Keratinocyte (primary cell): ENCODE measurements around the gene PTPRN2. TPM values are rescaled to one million over a fixed set of nuclear protein-coding genes. Genes with fewer than 3 reads are reported as not detected.

Source experiments
- DNase-seq: peaks from one replicate; pipeline ENCODE4 v3.0.0-alpha.2; 2011; ENCODE audit warnings: low read depth, missing footprints, low spot score
- FAIRE-seq: peaks from 2 replicates; lab custom pipeline; 2011; peaks lifted over from hg19 to GRCh38; lab: Jason Lieb, UNC
- H2AFZ ChIP-seq: 2 replicates; pipeline ENCODE4 v1.6.0; 2012; ENCODE audit warnings: low read length, control low read depth, inconsistent platforms; ENCODE audit not compliant: control insufficient read depth
- H3K27ac ChIP-seq: 2 replicates; pipeline ENCODE4 v1.5.1; 2011; ENCODE audit warnings: low read length; ENCODE audit not compliant: control insufficient read depth, insufficient read depth
- H3K27me3 ChIP-seq: 3 replicates; pipeline ENCODE4 v1.6.0; 2011; ENCODE audit warnings: low read length; ENCODE audit not compliant: control insufficient read depth, insufficient read depth; ENCODE audit errors: extremely low read depth
- H3K36me3 ChIP-seq, 2 experiments: 2 replicates in 1 of 2; 3 replicates in 1 of 2; pipeline ENCODE4 v1.5.1; 2011; ENCODE audit warnings: low read length in 2 of 2, mild to moderate bottlenecking in 1 of 2; ENCODE audit not compliant: control insufficient read depth in 2 of 2, insufficient read depth in 2 of 2; ENCODE audit errors: extremely low read depth in 1 of 2
- H3K4me1 ChIP-seq: 3 replicates; pipeline ENCODE4 v1.5.1; 2011; ENCODE audit warnings: low read length; ENCODE audit not compliant: control insufficient read depth, insufficient read depth; ENCODE audit errors: extremely low read depth
- H3K4me2 ChIP-seq: 3 replicates; pipeline ENCODE4 v1.6.0; 2011; ENCODE audit warnings: low read depth, low read length; ENCODE audit not compliant: control insufficient read depth, insufficient read depth; ENCODE audit errors: extremely low read depth
- H3K4me3 ChIP-seq, 3 experiments: fragments of 200-600 bp in 1 of 3; sonication (generic) in 1 of 3; 2 replicates in 2 of 3; 3 replicates in 1 of 3; pipeline ENCODE4 v1.5.1; 2011 to 2016; ENCODE audit warnings: low read length in 3 of 3, mild to moderate bottlenecking in 3 of 3, control low read depth in 2 of 3, inconsistent platforms in 1 of 3, low read depth in 1 of 3, mixed read lengths in 1 of 3, mixed run types in 1 of 3, moderate library complexity in 1 of 3; ENCODE audit not compliant: control insufficient read depth in 2 of 3, insufficient read depth in 2 of 3; ENCODE audit errors: extremely low read depth in 1 of 3
- H3K79me2 ChIP-seq: 2 replicates; pipeline ENCODE4 v1.6.0; 2012; ENCODE audit warnings: low read length; ENCODE audit not compliant: control insufficient read depth, insufficient read depth
- H3K9ac ChIP-seq: 3 replicates; pipeline ENCODE4 v1.6.0; 2011; ENCODE audit warnings: low read length; ENCODE audit not compliant: control insufficient read depth, insufficient read depth; ENCODE audit errors: extremely low read depth
- H3K9me1 ChIP-seq: 3 replicates; pipeline ENCODE4 v1.6.0; 2011; ENCODE audit warnings: low read length; ENCODE audit not compliant: control insufficient read depth, insufficient read depth; ENCODE audit errors: extremely low read depth
- H3K9me3 ChIP-seq: 2 replicates; pipeline ENCODE4 v1.5.1; 2012; ENCODE audit warnings: low read depth, low read length; ENCODE audit not compliant: control insufficient read depth
- H4K20me1 ChIP-seq: 3 replicates; pipeline ENCODE4 v1.6.0; 2011; ENCODE audit warnings: low read length; ENCODE audit not compliant: control insufficient read depth, insufficient read depth; ENCODE audit errors: extremely low read depth
- EZH2 ChIP-seq: IDR thresholded peaks from one replicate; pipeline ENCODE4 v1.6.1; 2012; ENCODE audit warnings: inconsistent platforms, mild to moderate bottlenecking, low read length, moderate library complexity
- dilution Hi-C: fragments of 300-500 bp; cut with MboI; formaldehyde crosslinking; loops from one replicate; pipeline ENCODE4 v1.7.0; 2020; ENCODE audit warnings: low sequenced_read_pairs; ENCODE audit not compliant: extremely low pct_ligation_motif_present
- polyA plus RNA-seq, 5 experiments: library from polyadenylated mRNA; depleted of rRNA in 3 of 5; stranded (reverse) in 3 of 5; stranded (forward) in 1 of 5; unstranded in 1 of 5; fragments of >200 nt; gene quantifications; 1 replicate in 1 of 5; 2 replicates in 3 of 5; 3 replicates in 1 of 5; pipeline versions ENCODE4 v1.2.1 to v1.2.3, GENCODE V29; 2011 to 2012; ENCODE audit warnings: missing spikeins in 2 of 5, low read depth in 1 of 5, low replicate concordance in 1 of 5
- TF ChIP-seq, protein P1 (sequence below), 3 experiments: IDR thresholded peaks in 1 of 3; conservative IDR thresholded peaks in 1 of 3; optimal IDR thresholded peaks in 1 of 3; 2 replicates in 2 of 3; 3 replicates in 1 of 3; pipeline versions ENCODE3 to v1.5.1; 2011; ENCODE audit warnings: low read length in 3 of 3, mild to moderate bottlenecking in 3 of 3, moderate library complexity in 2 of 3, control low read depth in 1 of 3, inconsistent platforms in 1 of 3; ENCODE audit not compliant: insufficient read depth in 2 of 3; ENCODE audit errors: extremely low read depth in 1 of 3

The PTPRN2 gene
- polyA plus RNA-seq, 1 donor (not counting 4 experiments of a cell fraction or from before 2014, with no cell fraction given) = not detected

DNA sequence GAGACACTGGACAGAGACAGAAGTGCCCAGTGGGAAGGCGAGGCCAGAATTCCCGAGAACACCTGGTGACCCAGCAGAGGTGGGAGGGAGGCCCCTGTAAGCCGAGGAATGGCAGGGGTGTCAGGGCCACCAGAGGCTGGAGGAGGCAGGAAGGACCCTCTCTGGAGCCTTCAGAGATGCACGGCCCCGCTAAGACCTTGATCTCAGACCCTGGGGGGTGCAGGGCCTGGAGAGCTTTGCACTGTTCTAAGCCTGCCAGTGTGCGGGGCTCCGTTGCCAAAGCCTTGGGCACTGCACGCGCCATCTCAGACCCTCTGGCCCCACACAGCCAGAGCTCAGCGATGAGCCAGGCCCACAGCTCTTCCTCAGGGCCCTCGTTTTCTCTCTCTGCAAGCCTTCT, 557.1 kb downstream of the PTPRN2 start:
- H3K9me1 ChIP-seq = no peaks in the 10 kb centered on the region
- H4K20me1 ChIP-seq = no peaks in the 10 kb centered on the region
- no peak for FAIRE-seq
- H3K27me3 ChIP-seq = no peaks in the 10 kb centered on the region
- no peaks in the 10 kb centered on the region for H3K36me3 ChIP-seq
- no peaks in the 10 kb centered on the region for H3K4me1 ChIP-seq
- TF ChIP-seq EZH2 = no peak
- TF ChIP-seq, protein P1, sequence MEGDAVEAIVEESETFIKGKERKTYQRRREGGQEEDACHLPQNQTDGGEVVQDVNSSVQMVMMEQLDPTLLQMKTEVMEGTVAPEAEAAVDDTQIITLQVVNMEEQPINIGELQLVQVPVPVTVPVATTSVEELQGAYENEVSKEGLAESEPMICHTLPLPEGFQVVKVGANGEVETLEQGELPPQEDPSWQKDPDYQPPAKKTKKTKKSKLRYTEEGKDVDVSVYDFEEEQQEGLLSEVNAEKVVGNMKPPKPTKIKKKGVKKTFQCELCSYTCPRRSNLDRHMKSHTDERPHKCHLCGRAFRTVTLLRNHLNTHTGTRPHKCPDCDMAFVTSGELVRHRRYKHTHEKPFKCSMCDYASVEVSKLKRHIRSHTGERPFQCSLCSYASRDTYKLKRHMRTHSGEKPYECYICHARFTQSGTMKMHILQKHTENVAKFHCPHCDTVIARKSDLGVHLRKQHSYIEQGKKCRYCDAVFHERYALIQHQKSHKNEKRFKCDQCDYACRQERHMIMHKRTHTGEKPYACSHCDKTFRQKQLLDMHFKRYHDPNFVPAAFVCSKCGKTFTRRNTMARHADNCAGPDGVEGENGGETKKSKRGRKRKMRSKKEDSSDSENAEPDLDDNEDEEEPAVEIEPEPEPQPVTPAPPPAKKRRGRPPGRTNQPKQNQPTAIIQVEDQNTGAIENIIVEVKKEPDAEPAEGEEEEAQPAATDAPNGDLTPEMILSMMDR (optimal IDR thresholded peaks at IDR 0.05 in 1 of 3, IDR thresholded peaks at IDR 0.05 in 1 of 3, conservative IDR thresholded peaks at IDR 0.05 in 1 of 3; ENCODE audit: extremely low read depth in 1 of 3, insufficient read depth in 2 of 3, low read length in 3 of 3) = no peak
- H3K79me2 ChIP-seq = no peaks in the 10 kb centered on the region
- H3K4me3 ChIP-seq = no peak overlapping the region
- no peak overlapping the region for H2AFZ ChIP-seq
- DNase-seq = no peak
- no peak overlapping the region for H3K27ac ChIP-seq
- H3K9ac ChIP-seq = no peak overlapping the region
- dilution Hi-C loops = no loop called here
- H3K4me2 ChIP-seq = no peak overlapping the region
- H3K9me3 ChIP-seq = peaks cover 11% of the 10 kb centered on the region

DNA sequence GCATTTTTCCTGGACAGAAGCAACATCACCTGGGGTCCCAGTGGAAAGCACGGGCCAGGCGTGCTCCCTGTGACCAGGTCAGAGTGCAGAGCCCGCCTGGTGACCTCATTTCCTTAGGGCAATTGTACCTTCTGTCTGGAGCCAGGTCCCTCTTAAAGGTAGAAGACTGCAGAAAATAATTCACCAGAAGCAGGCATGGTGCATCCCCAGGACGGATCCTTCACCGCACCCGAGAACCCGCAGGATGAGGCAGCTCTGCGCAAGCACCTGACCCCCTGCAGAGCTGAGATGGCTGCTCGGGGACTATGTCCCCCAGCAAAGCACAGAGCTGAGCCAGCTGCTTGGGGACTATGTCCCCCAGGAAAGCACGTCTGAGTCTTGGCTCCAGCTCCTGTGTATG, 557.6 kb downstream of the PTPRN2 start:
- H3K4me3 ChIP-seq = no peak overlapping the region
- no peak overlapping the region for H3K4me2 ChIP-seq
- TF ChIP-seq, protein P1 (optimal IDR thresholded peaks at IDR 0.05 in 1 of 3, IDR thresholded peaks at IDR 0.05 in 1 of 3, conservative IDR thresholded peaks at IDR 0.05 in 1 of 3; ENCODE audit: extremely low read depth in 1 of 3, insufficient read depth in 2 of 3, low read length in 3 of 3) = no peak
- no peak for TF ChIP-seq EZH2
- H3K36me3 ChIP-seq = no peaks in the 10 kb centered on the region
- FAIRE-seq (no peak), DNase-seq (no peak)
- H2AFZ ChIP-seq = no peak overlapping the region
- no peak overlapping the region for H3K27ac ChIP-seq
- H3K9me3 ChIP-seq = peaks cover 9% of the 10 kb centered on the region
- H4K20me1 ChIP-seq = no peaks in the 10 kb centered on the region
- H3K79me2 ChIP-seq = no peaks in the 10 kb centered on the region
- dilution Hi-C loops = no loop called here
- no peak overlapping the region for H3K9ac ChIP-seq
- no peaks in the 10 kb centered on the region for H3K4me1 ChIP-seq
- no peaks in the 10 kb centered on the region for H3K27me3 ChIP-seq
- H3K9me1 ChIP-seq = no peaks in the 10 kb centered on the region
